Adipose tissue (tissue), 3 donors: ENCODE data around the gene ZFP36. TPM values are rescaled to one million over a fixed set of nuclear protein-coding genes. Genes with fewer than 3 reads are reported as not detected.
A peak's percentile ranks its signal among the peaks of the same experiment; 100 is the strongest.

Experiments
- H3K27ac ChIP-seq: one replicate; pipeline ENCODE4 v1.5.1; 2013; ENCODE audit warnings: low read depth, low read length
- WGBS, 3 donors: extraction: QIAGEN DNeasy Blood & Tissue Kit; methylation state at CpG; one replicate each; pipeline ENCODE4 v1.1.7; 2013; 5-methylcytosine and 5-hydroxymethylcytosine counted together
- polyA plus RNA-seq, 3 donors: library from polyadenylated mRNA; stranded (reverse); fragments of 200-250 nt; gene quantifications; one replicate each; pipeline ENCODE4 v1.2.3, GENCODE V29; 2013
- donor health status: healthy with polysubstance abuse.
- donor health status: Bipolar disorder and iron deficiency.
- donor health status: healthy.

ZFP36 gene
- polyA plus RNA-seq, 3 donors = 80.2 to 1,764 (median 1,356) TPM

DNA sequence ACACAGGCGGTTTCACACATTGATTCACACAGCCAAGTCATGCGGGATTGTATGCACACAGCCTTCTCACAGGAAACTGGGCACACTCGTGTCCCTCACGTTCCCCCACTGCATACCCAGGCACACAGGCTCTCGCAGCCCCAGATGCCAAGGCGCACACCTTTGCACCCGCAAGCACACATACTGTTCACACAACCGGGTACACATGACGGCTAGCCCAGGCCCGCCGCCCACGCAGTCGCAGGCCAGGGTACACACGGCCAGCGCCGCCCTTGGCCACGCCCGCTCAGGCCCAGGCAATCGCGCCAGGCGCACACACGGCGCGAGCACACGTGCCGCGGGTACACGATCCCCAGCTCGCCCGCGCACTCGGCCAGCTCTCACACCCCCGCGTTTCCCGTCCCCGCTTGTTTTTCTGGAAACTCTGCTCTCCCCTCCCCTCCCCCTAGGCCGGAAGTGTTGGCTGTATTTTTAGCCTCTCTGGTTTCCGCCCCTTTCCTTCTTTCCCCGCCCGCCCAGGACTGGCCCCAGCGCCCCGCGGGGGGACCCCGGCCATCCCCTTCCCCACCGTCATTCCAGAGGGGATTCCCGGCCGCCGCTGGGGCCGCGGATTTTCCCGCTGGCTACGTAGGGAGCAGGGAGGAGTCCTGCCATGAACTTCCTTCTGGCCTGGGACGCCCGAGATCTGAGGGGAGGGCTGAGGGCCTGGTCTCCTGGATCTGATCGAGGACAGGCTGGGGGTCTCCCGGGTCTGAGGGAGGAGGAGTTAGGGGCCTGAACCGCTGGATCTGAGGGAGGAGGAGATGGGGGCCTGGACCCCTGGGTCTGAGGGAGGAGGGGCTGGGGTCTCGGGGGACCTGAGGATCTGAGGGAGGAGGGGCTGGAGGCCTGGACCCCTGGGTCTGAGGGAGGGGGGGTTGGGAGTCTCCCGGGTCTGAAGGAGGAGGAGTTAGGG is 4.0 kb upstream of the ZFP36 start:
- H3K27ac ChIP-seq = peak overlapping the region; percentile 97
- 1 to 2% (median 2%) methylated on average over 49 to 59 of the region's 59 CpGs for WGBS, 3 donors

DNA sequence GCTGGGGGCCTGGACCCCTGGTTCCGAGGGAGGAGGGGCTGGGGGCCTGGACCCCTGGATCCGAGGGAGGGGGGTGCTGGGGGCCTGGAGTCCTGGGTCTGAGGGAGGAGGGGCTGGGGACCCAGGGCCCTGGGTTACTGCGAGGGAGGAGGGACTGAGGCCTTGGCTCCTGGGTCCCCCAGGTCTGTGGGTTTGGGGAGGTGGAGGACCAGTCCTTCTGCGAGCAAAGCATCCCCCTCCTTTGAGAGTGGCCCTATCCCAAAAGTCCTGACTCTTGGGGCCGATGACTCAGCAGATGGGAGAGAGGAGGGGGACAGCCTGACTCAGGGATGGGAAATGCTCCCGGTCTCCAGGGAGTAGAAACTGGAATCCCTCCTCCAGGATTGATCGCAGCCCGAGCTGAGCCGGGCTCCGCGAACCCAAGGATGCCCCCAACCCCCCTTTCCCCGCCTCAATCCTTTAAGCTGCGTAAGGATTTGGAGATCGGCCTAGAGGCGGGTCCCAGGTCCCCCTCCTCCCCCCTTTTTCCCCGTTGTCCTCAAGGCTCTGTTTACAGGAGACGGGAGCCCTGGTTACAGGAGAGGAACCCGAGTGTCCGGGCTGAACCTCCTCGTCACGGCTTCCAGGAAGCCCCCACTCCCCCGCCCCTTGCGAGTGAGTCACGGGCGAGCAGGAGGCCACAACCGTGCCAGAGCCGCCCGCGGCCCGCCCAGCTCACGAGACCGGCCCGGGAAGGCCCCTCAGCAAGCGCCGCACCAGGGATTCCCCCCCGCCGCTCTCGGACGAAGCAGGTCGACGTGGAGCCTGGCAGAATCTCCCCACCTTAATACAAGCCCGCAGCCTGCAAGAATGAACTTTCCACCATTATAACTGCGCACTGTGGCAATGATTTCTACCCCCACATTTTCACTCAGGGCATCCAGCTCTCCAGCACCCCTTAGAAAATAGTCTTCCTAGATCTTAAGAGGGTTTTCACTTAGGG is 3.0 kb upstream of the ZFP36 start:
- H3K27ac ChIP-seq = peak overlapping the region; percentile 97

DNA sequence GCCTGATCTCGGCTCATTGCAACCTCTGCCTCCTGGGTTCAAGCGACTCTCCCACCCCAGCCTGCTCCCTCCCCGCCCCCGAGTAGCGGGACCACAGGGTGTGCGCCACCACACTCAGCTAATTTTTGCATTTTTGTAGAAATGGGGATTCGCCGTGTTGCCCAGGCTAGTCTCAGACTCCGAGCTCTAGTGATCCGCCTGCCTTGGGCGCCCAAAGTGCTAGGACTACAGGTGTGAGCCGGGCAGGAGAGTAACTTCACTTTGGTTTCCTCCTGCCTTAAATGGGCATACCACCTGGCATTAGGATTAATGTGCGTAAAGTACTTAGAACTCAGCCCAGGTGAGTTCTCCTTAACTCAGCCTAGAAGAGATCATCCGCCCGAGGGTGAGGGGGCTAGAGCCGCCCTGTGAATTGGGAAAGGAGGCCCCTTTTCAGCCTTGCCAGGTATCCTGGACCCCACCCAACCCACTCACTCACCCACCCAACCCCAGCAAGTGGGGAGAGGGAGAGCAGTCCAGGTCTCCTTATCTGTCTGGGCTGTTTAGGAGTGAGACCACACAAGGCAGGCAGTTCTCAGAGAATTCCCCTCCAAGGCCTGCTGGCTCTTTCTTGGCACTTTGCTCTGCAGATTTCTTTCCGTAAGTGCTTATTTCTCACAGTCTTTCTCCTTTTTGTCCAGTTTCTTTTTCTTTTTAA is 1.2 kb upstream of the ZFP36 start:
- 90 to 93% (median 91%) methylated on average over 17 of the region's 17 CpGs for WGBS, 3 donors

More for the DNA sequence above, 3.0 kb upstream of the ZFP36 start:
- 1 to 35% (median 1%) methylated on average over 41 to 43 of the region's 43 CpGs for WGBS, 3 donors

DNA sequence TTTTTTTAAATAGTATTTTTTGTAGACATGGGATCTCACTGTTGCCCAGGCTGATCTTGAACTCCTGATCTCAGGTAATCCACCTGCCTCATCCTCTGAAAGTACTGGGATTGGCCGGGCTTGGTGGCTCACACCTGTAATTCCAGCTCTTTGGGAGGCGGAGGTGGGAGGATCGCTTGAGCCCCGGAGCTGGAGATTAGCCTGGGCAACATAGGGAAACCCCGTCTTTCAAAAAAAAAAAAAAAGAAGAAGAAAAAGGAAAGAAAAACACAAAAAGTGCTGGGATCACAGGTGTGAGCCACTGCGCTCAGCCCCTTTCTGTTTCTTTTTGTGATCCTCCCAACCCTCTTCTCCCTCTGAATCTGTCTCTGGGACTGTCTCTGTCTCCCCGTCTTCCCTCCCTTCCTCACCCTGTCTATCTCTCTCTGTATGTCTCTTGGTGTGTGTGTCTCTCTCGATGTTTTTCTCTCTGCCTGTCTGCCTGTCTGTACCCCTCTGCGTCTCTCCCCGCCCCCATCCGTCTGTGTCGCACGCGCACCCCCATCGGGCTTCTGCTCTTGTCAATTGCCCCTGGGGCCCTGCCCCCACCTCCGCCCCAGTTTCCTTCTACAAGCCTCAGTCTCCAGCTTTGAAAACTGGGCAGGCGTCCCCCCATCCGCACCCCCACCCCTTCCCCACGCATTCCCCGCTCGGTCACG is 540 bp upstream of the ZFP36 start:
- peak overlapping the region; percentile 93 for H3K27ac ChIP-seq
- WGBS, 3 donors = 13 to 14% (median 14%) methylated on average over 22 of the region's 22 CpGs

More for the DNA sequence above, 1.2 kb upstream of the ZFP36 start:
- H3K27ac ChIP-seq = peak overlapping the region; percentile 93

DNA sequence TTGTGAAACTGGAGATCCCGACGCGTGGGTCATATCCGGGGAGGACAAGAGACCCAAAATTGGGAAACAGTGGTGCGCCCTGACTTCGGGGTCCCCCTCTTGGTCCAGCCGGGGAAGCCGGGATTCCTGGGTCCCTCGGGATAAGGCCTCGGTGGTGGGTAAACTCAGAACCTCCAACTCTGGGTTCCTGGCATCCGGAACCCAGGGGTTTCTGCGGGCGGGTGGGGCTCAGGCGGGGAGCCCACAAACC is 688 bp downstream of the ZFP36 start:
- 0 to 1% (median 0%) methylated on average over 14 of the region's 14 CpGs for WGBS, 3 donors
- H3K27ac ChIP-seq = peak overlapping the region; percentile 94

DNA sequence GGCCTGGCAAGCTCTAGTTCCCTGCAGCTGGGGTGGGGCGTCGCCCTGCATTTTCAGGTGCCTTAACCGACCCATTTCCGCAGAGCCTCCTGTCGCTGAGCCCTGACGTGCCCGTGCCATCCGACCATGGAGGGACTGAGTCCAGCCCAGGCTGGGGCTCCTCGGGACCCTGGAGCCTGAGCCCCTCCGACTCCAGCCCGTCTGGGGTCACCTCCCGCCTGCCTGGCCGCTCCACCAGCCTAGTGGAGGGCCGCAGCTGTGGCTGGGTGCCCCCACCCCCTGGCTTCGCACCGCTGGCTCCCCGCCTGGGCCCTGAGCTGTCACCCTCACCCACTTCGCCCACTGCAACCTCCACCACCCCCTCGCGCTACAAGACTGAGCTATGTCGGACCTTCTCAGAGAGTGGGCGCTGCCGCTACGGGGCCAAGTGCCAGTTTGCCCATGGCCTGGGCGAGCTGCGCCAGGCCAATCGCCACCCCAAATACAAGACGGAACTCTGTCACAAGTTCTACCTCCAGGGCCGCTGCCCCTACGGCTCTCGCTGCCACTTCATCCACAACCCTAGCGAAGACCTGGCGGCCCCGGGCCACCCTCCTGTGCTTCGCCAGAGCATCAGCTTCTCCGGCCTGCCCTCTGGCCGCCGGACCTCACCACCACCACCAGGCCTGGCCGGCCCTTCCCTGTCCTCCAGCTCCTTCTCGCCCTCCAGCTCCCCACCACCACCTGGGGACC is 1.2 kb downstream of the ZFP36 start:
- H3K27ac ChIP-seq = peak overlapping the region; percentile 94
- 6 to 26% (median 13%) methylated on average over 35 to 40 of the region's 40 CpGs for WGBS, 3 donors

DNA sequence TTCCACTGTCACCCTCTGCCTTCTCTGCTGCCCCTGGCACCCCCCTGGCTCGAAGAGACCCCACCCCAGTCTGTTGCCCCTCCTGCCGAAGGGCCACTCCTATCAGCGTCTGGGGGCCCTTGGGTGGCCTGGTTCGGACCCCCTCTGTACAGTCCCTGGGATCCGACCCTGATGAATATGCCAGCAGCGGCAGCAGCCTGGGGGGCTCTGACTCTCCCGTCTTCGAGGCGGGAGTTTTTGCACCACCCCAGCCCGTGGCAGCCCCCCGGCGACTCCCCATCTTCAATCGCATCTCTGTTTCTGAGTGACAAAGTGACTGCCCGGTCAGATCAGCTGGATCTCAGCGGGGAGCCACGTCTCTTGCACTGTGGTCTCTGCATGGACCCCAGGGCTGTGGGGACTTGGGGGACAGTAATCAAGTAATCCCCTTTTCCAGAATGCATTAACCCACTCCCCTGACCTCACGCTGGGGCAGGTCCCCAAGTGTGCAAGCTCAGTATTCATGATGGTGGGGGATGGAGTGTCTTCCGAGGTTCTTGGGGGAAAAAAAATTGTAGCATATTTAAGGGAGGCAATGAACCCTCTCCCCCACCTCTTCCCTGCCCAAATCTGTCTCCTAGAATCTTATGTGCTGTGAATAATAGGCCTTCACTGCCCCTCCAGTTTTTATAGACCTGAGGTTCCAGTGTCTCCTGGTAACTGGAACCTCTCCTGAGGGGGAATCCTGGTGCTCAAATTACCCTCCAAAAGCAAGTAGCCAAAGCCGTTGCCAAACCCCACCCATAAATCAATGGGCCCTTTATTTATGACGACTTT is 2.0 kb downstream of the ZFP36 start:
- WGBS, 3 donors = 19 to 48% (median 26%) methylated on average over 20 of the region's 20 CpGs
- H3K27ac ChIP-seq = peak overlapping the region; percentile 94

DNA sequence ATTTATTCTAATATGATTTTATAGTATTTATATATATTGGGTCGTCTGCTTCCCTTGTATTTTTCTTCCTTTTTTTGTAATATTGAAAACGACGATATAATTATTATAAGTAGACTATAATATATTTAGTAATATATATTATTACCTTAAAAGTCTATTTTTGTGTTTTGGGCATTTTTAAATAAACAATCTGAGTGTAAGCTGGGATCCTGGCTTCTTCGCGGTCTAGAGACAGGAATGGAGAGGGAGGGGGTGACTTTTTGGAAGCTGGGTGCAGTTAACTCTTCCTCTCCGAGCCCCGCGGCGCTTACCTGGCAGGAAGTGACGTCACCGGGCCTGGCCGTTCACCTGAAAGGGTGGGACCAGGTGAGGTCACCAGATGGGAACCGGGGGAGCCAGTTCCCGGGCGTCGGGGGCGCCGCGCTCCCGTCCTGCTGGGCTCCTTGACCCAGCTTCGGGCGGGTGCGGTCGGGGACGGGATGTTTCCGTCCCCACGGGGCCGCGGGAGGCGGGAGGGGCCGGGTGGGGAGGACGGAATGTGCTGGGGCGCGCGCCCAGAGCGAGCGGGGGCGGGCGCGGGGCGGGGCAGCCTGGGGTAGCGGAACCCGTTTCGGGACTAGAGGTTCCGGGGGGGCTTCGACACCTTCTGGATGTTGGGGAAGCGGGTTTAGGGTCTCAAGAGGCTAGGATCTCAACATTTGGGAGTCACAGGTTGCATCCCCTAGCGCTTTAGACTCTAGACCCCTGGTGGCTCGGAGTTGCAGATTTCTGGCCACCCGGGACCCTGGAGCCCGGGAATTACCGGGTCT is 2.8 kb downstream of the ZFP36 start:
- peak overlapping the region; percentile 71 for H3K27ac ChIP-seq
- WGBS, 3 donors = 0 to 1% (median 1%) methylated on average over 51 to 52 of the region's 52 CpGs

DNA sequence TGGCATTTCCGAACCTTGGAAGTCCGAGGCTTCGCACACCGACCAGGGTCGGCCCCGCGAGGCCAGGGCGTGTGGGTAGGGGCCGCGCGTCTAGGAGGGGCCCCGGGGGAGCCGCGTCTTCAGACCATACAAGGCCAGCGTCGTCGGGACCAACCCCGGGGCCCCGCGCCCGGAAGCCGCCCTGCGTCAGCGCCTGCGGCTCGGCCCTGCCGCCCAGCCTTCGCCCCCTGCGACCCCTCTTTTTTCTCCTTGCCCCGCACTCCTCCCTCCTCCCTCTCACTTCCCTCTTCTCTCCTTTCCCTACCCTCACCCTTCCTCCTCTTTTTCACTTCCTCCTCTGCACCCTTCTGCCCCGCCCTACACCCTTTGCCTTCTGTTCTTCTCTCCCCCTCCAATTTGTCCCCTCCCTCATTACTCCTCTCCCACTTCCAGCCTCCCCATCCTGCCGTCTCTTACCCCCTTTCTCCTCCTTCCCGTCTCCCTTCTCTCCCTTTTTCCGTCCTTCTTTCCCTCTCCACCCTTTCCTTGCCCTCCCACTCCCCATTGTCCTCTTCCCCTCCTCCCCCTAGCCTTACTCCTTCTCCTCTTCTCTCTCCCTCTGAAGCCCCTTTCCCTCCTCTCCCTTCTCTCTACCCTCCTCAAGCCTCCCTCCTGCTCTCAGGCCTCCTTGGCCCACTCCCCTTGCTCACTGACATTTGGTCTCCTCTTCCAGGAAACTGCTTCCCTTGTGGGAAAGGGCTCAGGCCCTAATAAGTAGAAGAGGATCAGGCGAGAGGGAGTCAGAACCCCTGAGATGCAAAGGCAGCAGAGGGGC is 3.6 kb downstream of the ZFP36 start:
- H3K27ac ChIP-seq = peak overlapping the region; percentile 71
- WGBS, 3 donors = 2 to 4% (median 2%) methylated on average over 18 to 35 of the region's 35 CpGs

DNA sequence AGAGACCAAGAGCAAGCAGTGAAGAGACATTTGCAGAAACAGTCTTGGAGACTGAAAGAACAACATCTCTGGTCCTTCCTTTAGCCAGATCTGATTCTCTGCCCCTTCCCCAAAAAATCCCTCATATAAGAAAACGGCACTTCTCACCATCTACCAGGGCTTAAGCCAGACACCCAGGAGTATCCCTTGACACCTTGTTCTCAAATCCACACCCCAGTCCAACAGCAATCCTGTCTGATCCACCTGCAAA is 4.1 kb downstream of the ZFP36 start:
- peak overlapping the region; percentile 71 for H3K27ac ChIP-seq
- 38 to 53% (median 53%) methylated on average over 1 of the region's 1 CpG for WGBS, 3 donors

DNA sequence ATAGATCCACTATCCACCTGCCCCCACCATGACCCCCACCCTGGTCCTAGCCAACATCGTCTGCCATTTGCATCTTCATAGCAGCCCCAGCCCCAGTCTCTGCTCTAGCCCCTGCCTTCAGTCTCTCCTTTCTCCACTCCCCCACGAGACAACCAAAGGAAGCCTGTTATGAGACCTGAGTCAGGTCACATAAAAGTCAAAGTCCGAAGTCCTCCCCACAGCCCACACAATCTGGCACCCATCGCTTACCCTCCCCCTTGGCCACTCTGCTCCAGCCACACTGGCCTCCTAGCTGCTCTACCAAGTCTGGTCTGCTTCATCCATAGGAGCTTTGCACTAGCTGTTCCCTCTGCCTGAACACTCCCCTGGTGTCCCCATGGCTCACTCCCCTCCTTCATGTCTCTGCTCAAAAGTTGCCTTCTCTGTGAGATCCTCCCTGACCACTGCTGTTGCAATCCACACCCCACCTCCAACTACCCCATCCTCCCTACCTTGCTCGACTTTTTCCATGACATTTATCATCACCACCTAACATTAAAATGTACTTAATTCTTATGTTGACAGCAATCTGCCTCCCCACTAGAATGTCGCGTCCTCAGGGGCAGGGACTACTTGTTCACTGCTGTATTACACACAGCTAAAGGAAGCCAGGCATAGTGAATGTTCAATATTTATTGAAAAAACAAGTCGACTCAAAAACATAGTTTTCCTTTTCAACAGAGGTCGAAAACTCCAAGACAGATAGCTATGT is 4.6 kb downstream of the ZFP36 start:
- H3K27ac ChIP-seq = peak overlapping the region; percentile 71
- 6 to 17% (median 13%) methylated on average over 9 of the region's 9 CpGs for whole genome bisulfite sequencing, 3 donors

DNA sequence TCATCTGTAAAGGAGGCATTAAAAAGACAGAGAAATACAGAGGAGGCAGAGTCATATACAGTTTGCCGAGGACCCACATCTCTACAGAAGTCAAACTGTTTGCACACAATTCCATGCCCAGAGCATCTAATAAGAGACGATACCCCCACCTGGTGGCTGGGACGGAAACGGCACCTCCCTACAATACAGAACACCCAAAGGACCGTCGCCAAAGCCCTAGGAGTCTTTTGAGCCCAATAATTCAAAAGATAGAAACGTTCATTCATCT is 5.1 kb downstream of the ZFP36 start:
- 0 to 1% (median 0%) methylated on average over 7 of the region's 7 CpGs for WGBS, 3 donors
- peak overlapping the region; percentile 14 for H3K27ac ChIP-seq

DNA sequence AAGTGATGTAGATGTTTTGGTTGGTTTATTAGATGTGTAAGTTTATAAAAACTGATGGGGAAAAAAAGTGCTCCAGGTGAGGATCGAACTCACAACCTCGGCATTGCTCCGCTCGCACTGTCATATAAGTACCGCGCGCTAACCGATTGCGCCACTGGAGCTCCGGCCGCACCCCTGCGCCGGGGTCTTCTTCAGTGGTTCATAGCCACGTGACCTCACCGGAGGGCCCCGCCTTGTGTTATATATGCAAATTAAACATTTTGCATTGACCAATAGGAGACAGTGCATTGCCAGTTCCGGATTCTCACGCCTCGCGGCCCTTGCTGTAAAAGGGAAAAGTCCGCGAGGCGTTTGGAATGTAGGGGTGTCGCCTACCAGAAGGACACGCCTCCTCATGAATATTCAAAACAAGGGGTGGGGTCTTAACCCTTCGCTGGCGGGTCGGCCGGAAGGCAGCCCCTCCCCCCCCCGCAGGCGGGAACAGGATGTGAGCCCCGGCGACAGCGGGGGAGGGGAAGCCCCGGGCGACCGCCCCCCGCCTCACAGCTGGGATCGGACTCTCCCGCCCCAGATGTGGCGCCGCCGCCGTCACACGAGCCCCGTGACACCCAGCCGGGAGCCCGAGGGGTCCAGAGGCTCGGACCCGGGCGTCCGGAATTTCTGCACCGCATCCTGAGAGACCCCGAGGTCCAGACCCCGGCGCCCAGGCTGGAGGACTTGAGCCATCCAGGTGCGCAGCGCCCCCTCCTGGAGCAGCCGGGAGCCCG is 5.6 kb downstream of the ZFP36 start, which contains the start of gene PLEKHG2:
Gene PLEKHG2, plus strand, starts transcription at position 570 of the 767 bp plus-strand sequence. CDS start 1,418 bp downstream, outside the sequence.
- H3K27ac ChIP-seq = peak within 1 kb of the TSS; percentile 14
- 0% methylated on average over 55 to 59 of the region's 60 CpGs for WGBS, 3 donors

DNA sequence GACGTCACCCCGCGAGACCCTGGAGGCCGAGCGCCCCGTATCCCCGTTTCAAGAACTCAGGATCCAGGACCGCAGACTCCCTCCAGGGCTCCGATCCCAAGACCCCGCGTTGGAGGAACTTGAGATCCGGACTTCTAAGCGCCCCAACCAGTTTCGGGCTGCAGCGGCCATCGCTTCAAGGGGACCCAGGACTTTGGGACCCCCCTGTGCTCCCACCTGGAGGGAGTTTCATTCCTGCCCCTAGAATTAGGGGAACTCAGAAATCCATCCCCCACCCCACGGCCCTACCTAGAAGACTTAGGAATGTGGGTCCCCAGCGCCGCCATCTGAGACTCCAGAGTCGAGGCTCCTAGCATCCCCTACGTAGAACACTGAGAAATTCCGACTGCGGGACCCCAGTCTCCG is 6.2 kb downstream of the ZFP36 start:
- WGBS, 3 donors = 0 to 1% (median 0%) methylated on average over 24 of the region's 24 CpGs
- peak overlapping the region; percentile 13 for H3K27ac ChIP-seq
